ENCODE results near the gene HEATR5A. TPM values are rescaled to one million over a fixed set of nuclear protein-coding genes. Genes with fewer than 3 reads are reported as not detected.

The HEATR5A gene
- polyA plus RNA-seq, 1 of the 3 experiments (the other 2 are of a cell fraction) = 7.1 TPM

DNA sequence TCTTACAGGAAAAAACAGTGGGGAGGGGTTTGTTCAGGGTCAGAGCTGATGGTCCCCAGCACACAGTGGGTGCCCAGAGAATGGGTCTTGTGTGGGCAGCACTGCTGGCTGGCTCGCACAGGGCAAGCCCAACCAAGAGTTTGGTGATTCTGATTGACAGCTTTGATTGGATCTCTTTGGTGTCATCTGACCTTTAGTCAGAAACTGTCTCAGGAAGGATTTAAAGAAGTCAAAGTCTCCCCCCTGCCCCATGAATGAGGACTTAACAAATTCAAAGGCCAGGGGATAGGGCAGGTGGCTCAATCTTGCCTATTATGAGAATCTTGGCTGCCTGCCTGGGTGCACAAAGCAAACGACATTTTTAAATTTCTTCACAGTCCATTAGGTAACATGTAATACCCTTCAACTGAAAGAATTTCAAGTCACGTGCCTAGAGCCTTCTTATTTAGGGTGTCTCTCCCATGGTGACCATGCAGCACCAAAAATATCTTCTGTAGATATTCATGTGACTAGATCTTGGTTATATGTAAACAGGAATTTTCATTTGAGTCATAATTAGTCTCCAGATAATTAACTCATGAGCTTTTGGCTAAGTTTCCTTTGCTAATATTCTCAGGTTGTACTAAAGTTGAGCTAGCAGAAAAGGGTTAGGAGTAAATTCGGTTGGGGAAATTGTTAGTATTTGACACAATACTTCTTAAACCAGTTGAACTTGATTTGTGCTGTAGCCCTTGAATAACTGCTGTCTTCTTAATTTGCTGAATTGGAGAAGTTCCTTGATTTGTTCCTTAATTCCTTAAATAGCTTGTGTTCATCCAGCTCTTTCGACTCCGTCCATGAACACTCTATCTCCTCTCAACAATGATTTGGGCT lies 158.3 kb downstream of the HEATR5A start:
- WGBS (ENCODE audit: low lambda C conversion rate) = 79% methylated on average over 6 of the region's 6 CpGs

More for the DNA sequence above, 158.3 kb downstream of the HEATR5A start:
- H3K36me3 ChIP-seq (replicated peaks in 1 of 2; ENCODE audit: control insufficient read depth in 1 of 2, insufficient read depth in 2 of 2, low read length in 1 of 2) = no peaks in the 10 kb centered on the region
- H3K4me1 ChIP-seq (ENCODE audit: control insufficient read depth in 1 of 2, insufficient read depth in 2 of 2, low read depth in 1 of 2, low read length in 1 of 2) = peaks cover 0 to 23% of the 10 kb centered on the region in 2 experiments; a peak in 2 of 4 replicates
- peak overlapping the region in 1 of 2 experiments; percentile 79; a peak in 1 of 4 replicates for H3K27ac ChIP-seq (ENCODE audit: low read depth in 2 of 2, low read length in 1 of 2)
- H3F3A ChIP-seq (replicated peaks; ENCODE audit: insufficient read depth) = peaks cover 17% of the 10 kb centered on the region
- no peaks in the 10 kb centered on the region for H3K79me2 ChIP-seq (ENCODE audit: insufficient read depth)
- POLR2A ChIA-PET = no interaction called here
- DNase-seq = no peak
- TF ChIP-seq, protein P1, sequence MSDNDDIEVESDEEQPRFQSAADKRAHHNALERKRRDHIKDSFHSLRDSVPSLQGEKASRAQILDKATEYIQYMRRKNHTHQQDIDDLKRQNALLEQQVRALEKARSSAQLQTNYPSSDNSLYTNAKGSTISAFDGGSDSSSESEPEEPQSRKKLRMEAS (IDR thresholded peaks at IDR 0.05; ENCODE audit: low read depth) = no peak
- TF ChIP-seq RCOR1 (IDR thresholded peaks at IDR 0.05; ENCODE audit: low read length) (no peak), FOXM1 (IDR thresholded peaks at IDR 0.05; ENCODE audit: low read depth) (no peak), FOSL2 (IDR thresholded peaks at IDR 0.05; ENCODE audit: borderline replicate concordance, low read depth) (no peak), YY1 (IDR thresholded peaks at IDR 0.05; ENCODE audit: low read depth) (no peak), TEAD4 (IDR thresholded peaks at IDR 0.05; ENCODE audit: borderline replicate concordance, insufficient read depth) (no peak), RAD21 (IDR thresholded peaks at IDR 0.05; ENCODE audit: low read length) (no peak), SMC3 (IDR thresholded peaks at IDR 0.05; ENCODE audit: low read depth, low read length) (no peak), MEF2A (IDR thresholded peaks at IDR 0.05; ENCODE audit: borderline replicate concordance, low read depth) (no peak), RXRA (IDR thresholded peaks at IDR 0.05; ENCODE audit: borderline replicate concordance, low read depth) (no peak), NFIC (IDR thresholded peaks at IDR 0.05; ENCODE audit: borderline replicate concordance) (no peak), MXI1 (IDR thresholded peaks at IDR 0.05; ENCODE audit: low read depth, low read length) (no peak), GABPA (IDR thresholded peaks at IDR 0.05; ENCODE audit: low read depth) (no peak), EZH2phosphoT487 (IDR thresholded peaks at IDR 0.05; ENCODE audit: borderline replicate concordance, low read depth) (no peak), POLR2AphosphoS5 (IDR thresholded peaks at IDR 0.05; ENCODE audit: low read depth, low read length) (no peak)
- TF ChIP-seq, protein P2, sequence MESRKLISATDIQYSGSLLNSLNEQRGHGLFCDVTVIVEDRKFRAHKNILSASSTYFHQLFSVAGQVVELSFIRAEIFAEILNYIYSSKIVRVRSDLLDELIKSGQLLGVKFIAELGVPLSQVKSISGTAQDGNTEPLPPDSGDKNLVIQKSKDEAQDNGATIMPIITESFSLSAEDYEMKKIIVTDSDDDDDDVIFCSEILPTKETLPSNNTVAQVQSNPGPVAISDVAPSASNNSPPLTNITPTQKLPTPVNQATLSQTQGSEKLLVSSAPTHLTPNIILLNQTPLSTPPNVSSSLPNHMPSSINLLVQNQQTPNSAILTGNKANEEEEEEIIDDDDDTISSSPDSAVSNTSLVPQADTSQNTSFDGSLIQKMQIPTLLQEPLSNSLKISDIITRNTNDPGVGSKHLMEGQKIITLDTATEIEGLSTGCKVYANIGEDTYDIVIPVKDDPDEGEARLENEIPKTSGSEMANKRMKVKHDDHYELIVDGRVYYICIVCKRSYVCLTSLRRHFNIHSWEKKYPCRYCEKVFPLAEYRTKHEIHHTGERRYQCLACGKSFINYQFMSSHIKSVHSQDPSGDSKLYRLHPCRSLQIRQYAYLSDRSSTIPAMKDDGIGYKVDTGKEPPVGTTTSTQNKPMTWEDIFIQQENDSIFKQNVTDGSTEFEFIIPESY (IDR thresholded peaks at IDR 0.05; ENCODE audit: borderline replicate concordance, low read depth) = no peak
- TF ChIP-seq, protein P3, sequence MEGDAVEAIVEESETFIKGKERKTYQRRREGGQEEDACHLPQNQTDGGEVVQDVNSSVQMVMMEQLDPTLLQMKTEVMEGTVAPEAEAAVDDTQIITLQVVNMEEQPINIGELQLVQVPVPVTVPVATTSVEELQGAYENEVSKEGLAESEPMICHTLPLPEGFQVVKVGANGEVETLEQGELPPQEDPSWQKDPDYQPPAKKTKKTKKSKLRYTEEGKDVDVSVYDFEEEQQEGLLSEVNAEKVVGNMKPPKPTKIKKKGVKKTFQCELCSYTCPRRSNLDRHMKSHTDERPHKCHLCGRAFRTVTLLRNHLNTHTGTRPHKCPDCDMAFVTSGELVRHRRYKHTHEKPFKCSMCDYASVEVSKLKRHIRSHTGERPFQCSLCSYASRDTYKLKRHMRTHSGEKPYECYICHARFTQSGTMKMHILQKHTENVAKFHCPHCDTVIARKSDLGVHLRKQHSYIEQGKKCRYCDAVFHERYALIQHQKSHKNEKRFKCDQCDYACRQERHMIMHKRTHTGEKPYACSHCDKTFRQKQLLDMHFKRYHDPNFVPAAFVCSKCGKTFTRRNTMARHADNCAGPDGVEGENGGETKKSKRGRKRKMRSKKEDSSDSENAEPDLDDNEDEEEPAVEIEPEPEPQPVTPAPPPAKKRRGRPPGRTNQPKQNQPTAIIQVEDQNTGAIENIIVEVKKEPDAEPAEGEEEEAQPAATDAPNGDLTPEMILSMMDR (IDR thresholded peaks at IDR 0.05) = no peak
- TF ChIP-seq, protein P4, sequence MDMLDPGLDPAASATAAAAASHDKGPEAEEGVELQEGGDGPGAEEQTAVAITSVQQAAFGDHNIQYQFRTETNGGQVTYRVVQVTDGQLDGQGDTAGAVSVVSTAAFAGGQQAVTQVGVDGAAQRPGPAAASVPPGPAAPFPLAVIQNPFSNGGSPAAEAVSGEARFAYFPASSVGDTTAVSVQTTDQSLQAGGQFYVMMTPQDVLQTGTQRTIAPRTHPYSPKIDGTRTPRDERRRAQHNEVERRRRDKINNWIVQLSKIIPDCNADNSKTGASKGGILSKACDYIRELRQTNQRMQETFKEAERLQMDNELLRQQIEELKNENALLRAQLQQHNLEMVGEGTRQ (IDR thresholded peaks at IDR 0.05; ENCODE audit: borderline replicate concordance, low read depth, low read length) = no peak
- TF ChIP-seq, protein P5, sequence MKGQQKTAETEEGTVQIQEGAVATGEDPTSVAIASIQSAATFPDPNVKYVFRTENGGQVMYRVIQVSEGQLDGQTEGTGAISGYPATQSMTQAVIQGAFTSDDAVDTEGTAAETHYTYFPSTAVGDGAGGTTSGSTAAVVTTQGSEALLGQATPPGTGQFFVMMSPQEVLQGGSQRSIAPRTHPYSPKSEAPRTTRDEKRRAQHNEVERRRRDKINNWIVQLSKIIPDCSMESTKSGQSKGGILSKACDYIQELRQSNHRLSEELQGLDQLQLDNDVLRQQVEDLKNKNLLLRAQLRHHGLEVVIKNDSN (IDR thresholded peaks at IDR 0.05; ENCODE audit: borderline replicate concordance, low read depth) = no peak
- TF ChIP-seq, protein P6, sequence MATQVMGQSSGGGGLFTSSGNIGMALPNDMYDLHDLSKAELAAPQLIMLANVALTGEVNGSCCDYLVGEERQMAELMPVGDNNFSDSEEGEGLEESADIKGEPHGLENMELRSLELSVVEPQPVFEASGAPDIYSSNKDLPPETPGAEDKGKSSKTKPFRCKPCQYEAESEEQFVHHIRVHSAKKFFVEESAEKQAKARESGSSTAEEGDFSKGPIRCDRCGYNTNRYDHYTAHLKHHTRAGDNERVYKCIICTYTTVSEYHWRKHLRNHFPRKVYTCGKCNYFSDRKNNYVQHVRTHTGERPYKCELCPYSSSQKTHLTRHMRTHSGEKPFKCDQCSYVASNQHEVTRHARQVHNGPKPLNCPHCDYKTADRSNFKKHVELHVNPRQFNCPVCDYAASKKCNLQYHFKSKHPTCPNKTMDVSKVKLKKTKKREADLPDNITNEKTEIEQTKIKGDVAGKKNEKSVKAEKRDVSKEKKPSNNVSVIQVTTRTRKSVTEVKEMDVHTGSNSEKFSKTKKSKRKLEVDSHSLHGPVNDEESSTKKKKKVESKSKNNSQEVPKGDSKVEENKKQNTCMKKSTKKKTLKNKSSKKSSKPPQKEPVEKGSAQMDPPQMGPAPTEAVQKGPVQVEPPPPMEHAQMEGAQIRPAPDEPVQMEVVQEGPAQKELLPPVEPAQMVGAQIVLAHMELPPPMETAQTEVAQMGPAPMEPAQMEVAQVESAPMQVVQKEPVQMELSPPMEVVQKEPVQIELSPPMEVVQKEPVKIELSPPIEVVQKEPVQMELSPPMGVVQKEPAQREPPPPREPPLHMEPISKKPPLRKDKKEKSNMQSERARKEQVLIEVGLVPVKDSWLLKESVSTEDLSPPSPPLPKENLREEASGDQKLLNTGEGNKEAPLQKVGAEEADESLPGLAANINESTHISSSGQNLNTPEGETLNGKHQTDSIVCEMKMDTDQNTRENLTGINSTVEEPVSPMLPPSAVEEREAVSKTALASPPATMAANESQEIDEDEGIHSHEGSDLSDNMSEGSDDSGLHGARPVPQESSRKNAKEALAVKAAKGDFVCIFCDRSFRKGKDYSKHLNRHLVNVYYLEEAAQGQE (IDR thresholded peaks at IDR 0.05; ENCODE audit: low read depth, low read length) = no peak
- CTCF ChIA-PET = interaction anchor here (1.2 kb wide), 1 partner anchor 9 kb away, joined by 3 read pairs; no protein-coding TSS in a partner anchor
- no peak overlapping the region for H3K4me2 ChIP-seq
- no peak overlapping the region for H3K9ac ChIP-seq
- H3K9me2 ChIP-seq = no peaks in the 10 kb centered on the region
- H2AFZ ChIP-seq (ENCODE audit: low read depth) = peak overlapping the region; percentile 28; the same call in 1 of the 2 replicates
- H4K20me1 ChIP-seq (ENCODE audit: insufficient read depth) = no peaks in the 10 kb centered on the region
- H3K4me3 ChIP-seq (ENCODE audit: low read depth in 2 of 2, low read length in 1 of 2) = no peak overlapping the region
- no peaks in the 10 kb centered on the region for H3K9me3 ChIP-seq
- no peaks in the 10 kb centered on the region for H3K27me3 ChIP-seq (ENCODE audit: insufficient read depth)
